ENCODE data around the gene ZNF80.

The ZNF80 gene

GRCh38 chr3:114235431-114235830, 1.9 kb downstream of the ZNF80 start:
- no peak for DNase-seq (ENCODE audit: low read depth)
- H3K4me3 ChIP-seq (ENCODE audit: low read depth, low read length) = no peak overlapping the region

GRCh38 chr3:114234745-114235144, 2.6 kb downstream of the ZNF80 start:
- TF ChIP-seq CTCF (IDR thresholded peaks at IDR 0.05; ENCODE audit: insufficient read depth, low read depth, low read length, missing control alignments) = no peak
- no peak overlapping the region for H3K4me3 ChIP-seq (ENCODE audit: low read depth, low read length)
- DNase-seq (ENCODE audit: low read depth) = no peak

More at GRCh38 chr3:114235431-114235830, 1.9 kb downstream of the ZNF80 start:
- no peak for TF ChIP-seq CTCF (IDR thresholded peaks at IDR 0.05; ENCODE audit: insufficient read depth, low read depth, low read length, missing control alignments)

GRCh38 chr3:114231616-114232015, 5.8 kb downstream of the ZNF80 start:
- no peak for TF ChIP-seq CTCF (IDR thresholded peaks at IDR 0.05; ENCODE audit: insufficient read depth, low read depth, low read length, missing control alignments)
- DNase-seq (ENCODE audit: low read depth) = no peak
- H3K4me3 ChIP-seq (ENCODE audit: low read depth, low read length) = no peak overlapping the region

- TF ChIP-seq CTCF (IDR thresholded peaks at IDR 0.05; ENCODE audit: insufficient read depth, low read depth, low read length, missing control alignments) = no peak
- DNase-seq (ENCODE audit: low read depth) = no peak
- no peak overlapping the region for H3K4me3 ChIP-seq (ENCODE audit: low read depth, low read length)
These were observed 10.3 kb downstream of the ZNF80 start for GRCh38 chr3:114227076-114227475.

GRCh38 chr3:114226313-114226712, 11.1 kb downstream of the ZNF80 start:
- no peak for TF ChIP-seq CTCF (IDR thresholded peaks at IDR 0.05; ENCODE audit: insufficient read depth, low read depth, low read length, missing control alignments)
- no peak for DNase-seq (ENCODE audit: low read depth)
- H3K4me3 ChIP-seq (ENCODE audit: low read depth, low read length) = no peak overlapping the region

GRCh38 chr3:114223143-114223542, 14.2 kb downstream of the ZNF80 start:
- H3K4me3 ChIP-seq (ENCODE audit: low read depth, low read length) = no peak overlapping the region
- TF ChIP-seq CTCF (IDR thresholded peaks at IDR 0.05; ENCODE audit: insufficient read depth, low read depth, low read length, missing control alignments) = no peak
- peak; percentile 55 for DNase-seq (ENCODE audit: low read depth)

GRCh38 chr3:114221881-114222264, 15.5 kb downstream of the ZNF80 start:
- no peak overlapping the region for H3K4me3 ChIP-seq (ENCODE audit: low read depth, low read length)
- DNase-seq (ENCODE audit: low read depth) = no peak
- TF ChIP-seq CTCF (IDR thresholded peaks at IDR 0.05; ENCODE audit: insufficient read depth, low read depth, low read length, missing control alignments) = no peak

Data from GM12865 (cell line).